Effector CD4-positive, alpha-beta T cell (primary cell): ENCODE results near the gene PPP5C.
"Not testable (repeated sequence)": the region's sequence is repeated elsewhere in the genome, so short reads cannot be mapped to it uniquely, and the experiment has no call there.

Experiments
- DNase-seq: peaks from one replicate; pipeline ENCODE4 v3.0.0-alpha.2; 2020

PPP5C gene

GRCh38 chr19:46388311-46389095 is 41.6 kb downstream of the PPP5C start:
- no peak for DNase-seq

- DNase-seq, result no peak
These were observed 43.4 kb downstream of the PPP5C start for GRCh38 chr19:46390121-46390858.

GRCh38 chr19:46390866-46391265 is 44.0 kb downstream of the PPP5C start:
- no peak for DNase-seq

- DNase-seq, result no peak
These were observed 44.7 kb downstream of the PPP5C start for GRCh38 chr19:46391296-46392251.

DNA sequence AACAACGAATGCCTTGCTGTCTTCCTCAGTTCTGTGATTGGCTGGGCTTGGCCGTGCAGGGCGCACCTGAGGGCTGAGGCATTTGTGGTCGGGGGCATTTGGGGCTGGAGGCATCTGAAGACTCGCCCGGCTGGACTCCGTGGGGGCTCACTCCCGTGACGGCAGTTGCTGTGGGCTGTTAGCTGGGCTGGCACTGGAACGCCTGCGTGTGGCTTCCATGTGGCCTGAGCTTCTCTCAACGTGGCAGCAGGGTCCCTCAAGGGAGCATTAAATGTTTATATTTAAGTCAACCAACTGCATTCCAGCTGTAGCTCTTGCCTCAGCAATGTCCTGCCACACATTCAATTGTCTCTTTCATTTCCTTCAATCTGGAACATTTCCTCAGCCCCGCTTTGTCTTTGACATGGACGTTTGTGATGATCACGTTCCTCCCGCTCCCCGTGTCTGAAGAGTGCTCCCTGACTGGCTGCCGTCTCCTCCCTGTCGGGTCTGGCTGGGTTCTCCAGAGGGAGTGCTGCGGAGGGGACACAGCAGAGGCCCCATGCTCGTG is 45.4 kb downstream of the PPP5C start:
- DNase-seq, result no peak

GRCh38 chr19:46392837-46393236 is 46.0 kb downstream of the PPP5C start:
- no peak for DNase-seq

DNA sequence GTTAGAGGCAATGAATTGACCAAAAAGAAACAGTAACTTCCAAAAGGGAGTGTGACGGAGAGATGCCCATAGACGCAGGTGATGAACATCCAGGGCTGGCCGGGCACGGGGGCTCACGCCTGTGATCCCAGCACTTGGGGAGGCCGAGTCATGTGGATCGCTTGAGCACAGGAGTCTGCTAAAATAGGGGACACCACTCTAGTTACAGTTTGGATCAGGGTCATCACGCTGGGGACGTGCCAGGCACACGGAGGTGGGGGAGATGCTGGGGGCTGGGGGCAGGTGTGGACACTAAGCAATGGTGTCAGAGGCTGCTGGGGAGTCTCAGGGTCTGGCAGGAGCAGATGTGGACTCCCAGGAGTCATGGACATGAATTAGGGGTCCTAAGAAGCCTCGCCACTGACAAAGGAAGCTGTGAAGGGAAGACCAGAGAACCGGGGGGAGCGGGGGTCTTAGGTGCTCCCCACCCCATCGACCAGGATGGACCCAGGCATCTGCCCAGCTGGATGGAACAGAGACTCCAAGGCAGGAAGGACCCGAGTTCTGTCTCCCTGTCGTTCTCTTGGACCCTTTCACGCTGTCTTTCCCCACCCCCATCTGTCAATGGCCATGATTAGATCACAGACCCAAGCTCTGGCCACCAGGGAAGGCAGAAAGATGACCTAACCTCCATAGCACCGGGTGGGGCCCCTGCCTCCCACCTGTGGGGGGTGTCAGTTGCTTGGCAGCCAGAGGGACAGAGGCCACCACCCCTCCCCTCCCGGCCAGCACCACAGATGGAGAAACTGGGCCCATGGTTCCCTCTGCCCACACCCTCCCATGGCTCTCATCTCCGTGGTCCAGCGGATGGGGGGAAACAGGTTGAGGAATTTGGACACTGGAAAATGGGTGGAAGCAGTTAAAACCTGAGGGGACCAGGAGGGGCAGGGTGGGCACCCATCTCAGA is 46.8 kb downstream of the PPP5C start:
- DNase-seq, result no peak

DNA sequence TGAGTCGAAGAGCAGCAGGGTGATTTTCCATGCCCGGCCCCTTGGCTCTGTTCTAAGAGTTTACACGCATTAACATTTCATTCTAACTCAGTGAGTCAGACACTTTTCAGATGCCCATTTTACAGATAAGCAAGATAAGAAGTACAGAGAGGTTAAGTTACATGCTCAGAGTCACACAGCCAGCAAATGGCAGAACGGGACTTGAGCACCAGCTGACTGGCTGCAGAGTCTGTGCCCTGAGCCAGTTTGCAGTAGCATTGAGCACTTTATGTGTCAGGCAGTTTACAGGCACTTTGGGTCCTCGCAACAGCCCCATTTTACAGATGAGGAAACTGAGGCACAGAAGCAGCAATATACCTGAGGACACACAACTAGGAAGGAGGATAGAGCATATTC is 47.5 kb downstream of the PPP5C start:
- no peak for DNase-seq

DNA sequence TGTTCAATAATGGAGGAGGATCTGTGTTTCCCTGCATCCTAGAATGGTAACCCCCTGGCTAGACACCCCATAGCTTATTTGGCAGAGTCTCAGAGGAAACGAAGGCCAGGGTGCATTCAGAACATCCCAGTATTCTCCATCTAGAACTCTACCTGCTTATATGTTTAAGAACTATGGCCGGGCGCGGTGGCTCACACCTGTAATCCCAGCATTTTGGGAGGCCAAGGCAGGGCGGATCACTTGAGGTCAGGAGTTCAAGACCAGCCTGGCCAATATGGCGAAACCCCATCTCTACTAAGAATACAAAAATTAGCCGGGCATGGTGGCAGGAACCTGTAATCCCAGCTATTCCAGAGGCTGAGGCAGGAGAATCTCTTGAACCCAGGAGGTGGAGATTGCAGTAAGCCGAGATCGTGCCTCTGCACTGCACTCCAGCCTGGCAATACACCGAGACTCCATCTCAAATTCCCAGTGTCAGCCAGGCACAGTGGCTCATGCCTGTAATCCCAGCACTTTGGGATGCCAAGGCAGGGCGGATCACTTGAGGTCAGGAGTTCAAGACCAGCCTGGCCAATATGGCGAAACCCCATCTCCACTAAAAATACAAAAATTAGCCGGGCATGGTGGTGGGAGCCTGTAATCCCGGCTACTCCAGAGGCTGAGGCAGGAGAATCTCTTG is 51.1 kb downstream of the PPP5C start:
- not testable (repeated sequence) for DNase-seq

GRCh38 chr19:46402725-46403124 is 55.8 kb downstream of the PPP5C start:
- DNase-seq, result no peak

- DNase-seq, result no peak
These were observed 57.3 kb downstream of the PPP5C start for GRCh38 chr19:46404055-46404752.

DNA sequence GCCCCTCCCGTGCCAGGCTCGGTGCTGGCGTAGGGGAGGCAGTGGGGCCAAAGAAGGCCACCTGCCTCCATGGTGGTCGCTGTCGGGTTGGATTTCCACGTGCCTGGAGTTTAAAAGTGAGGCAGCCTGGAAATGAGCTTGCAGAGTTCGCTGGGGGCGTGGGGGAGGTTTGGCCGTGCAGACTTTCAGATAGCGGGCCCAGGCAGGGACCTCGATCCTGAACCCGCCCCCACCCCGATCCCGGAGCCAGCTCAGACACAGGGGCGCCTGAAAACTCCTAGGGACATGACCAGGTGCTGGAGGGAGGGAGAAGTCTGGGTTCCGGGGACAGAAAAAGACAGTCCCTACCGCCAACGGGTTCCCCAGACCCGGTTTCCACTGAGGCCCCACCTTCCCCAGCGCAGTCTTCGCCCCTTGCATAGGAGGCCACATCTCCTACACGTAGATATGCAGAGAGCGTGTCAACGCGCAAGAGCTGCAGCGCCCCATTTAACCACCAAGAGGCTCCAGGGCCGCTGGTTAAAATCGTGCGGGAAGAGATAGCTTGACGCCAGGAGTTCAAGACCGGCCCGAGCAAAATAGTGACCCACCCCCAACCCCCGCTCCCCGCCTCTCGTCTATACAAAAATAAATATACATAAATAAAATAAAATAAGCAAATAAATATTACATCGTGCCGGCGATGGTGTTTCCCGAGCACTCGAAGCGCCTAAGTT is 58.0 kb downstream of the PPP5C start:
- no peak for DNase-seq

DNA sequence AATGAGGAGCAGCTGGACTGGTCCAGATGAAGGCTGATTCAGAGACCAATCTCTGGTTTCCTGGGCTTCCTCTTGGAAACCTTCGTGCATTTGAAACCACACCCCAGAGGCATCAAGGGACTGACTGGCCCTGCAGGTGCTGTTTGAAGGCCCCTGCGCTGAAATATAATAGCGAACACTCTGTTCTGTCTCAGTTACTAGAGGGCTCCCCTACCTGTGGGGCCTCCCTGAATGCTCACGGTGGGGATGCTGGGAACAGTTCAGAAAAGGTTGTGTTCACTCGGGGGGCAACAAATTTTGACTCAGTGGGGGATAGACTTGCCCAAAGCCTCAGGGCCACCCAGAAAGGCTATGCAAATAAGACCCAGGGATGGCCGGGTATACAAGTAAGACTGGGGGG is 60.1 kb downstream of the PPP5C start:
- DNase-seq, result no peak

DNA sequence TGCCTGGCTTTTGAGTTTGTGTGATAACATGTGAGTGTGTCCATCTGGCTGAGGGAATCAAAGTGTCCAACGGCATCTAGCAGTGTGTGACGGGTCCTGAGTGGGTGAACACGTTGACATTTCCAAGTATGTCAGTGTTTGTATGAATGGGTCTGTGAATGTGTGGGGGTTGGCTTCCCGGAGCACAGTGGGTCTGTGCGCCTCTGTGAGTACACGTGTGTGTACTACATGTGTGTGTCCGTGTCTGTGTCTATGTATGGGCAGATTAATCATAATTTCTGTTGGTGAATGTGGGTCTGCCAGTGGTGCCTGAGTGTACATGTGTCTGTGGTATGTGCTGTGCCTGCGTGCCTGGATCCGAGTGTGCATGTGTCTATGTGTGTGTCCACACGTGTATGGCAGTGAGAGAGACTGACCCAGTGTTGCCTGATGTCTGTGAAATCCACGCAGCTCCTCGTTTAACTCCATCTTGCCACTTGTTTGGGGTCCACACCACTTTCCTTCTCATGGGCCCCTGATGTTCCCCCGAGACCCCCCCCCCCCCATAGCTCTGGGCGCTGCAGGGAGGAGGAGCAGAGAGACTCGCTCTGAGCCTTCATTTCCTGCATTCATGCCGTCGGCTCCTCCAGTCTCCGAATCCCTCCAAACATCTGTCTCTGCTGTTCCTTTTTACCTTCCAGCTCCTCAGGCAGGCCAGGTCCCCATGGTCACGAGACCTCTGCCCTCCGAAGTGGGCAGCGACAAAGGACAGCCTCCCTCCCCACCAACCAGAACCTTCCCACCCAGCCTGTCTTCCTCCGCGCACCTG is 61.2 kb downstream of the PPP5C start:
- DNase-seq, result no peak

- DNase-seq, result no peak
These were observed 61.8 kb downstream of the PPP5C start for GRCh38 chr19:46408664-46409039.

- DNase-seq, result no peak
These were observed 62.3 kb downstream of the PPP5C start for GRCh38 chr19:46409191-46409590.

DNA sequence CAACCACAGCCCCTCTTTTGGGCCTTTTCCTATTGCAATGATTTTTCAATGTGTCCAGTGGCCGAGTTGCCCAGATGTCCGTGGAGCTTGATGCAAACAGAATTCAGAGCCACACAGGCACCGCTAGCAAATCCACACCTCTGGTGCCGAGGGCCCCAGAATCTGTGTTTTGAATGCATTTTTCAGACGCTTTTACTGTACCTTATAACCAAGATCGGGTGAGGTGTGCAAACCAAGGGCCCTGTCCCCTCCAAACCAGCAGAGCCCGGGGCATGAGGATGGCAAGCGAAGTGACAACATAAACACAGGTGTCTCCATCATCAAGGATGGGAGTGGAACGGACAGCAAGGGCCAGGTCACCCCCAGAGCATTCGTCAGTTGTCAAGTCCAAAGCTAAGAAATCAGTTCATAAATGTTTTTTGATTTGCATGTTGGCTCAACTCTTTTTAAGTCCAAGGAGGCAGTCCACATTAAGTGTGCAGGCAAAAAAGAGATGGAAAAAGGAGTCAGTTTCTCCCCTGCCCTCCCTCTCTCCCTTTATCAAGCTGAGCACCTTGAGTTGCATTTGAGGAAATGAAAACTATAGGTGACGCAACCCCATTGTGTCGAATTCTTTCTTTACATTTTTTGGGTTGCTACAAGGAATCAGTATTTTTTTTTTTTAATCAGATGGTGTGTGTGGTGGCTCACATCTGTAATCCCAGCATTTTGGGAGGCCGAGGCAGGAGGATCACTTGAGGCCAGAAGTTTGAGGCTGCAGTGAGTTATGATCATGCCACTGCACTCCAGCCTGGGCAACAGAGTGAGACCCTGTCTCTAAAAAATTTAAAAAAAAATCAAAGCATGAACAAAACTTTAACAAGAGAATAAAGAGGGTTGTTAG is 63.6 kb downstream of the PPP5C start:
- DNase-seq, result no peak
